ENCODE measurements around the gene CHST11. TPM values are rescaled to one million over a fixed set of nuclear protein-coding genes. Genes with fewer than 3 reads are reported as not detected.
A peak's percentile ranks its signal among the peaks of the same experiment; 100 is the strongest.

Gene CHST11
- total and polyA plus RNA-seq, 10 of the 15 experiments (the other 5 are each of a cell fraction or from before 2014, with no cell fraction given): 1.9 to 38.1 (median 17.2) TPM

DNA sequence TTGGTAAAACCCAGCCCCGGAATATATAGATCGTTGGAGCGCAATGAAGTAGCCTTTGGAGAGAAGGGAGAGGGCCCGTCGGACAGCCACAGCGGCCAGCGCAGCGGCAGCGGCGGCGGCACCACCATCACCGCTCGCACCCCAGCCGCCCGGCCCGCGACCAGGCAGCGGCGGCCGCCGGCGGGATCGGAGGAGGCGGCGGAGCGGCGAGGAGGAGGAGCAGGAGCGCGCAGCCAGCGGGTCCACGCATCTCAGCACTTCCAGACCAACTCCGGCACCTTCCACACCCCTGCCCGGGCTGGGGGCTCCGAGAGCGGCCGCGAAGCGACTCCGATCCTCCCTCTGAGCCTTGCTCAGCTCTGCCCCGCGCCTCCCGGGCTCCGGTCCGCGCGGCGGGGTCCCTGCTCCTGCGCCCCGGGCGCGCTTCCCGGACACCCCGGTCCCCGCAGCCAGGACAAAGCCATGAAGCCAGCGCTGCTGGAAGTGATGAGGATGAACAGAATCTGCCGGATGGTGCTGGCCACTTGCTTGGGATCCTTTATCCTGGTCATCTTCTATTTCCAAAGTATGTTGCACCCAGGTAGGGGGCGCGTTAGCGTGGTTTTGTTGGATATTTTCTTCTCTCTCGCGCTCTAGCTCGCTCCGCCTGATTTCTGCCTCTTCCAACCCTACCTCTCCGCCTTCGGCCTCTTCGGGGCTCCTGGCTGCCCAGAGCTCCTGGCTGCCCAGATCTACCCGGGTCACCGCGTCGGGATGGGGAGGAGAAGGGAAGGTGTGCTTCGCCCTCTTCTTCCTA is 400 bp downstream of the CHST11 start (continued):
- TF ChIP-seq GATAD2B (conservative IDR thresholded peaks at IDR 0.05; ENCODE audit: low read depth) (peak; percentile 93), CREB1 (IDR thresholded peaks at IDR 0.05; ENCODE audit: low read depth) (no peak), CBX5 (IDR thresholded peaks at IDR 0.05; ENCODE audit: low read depth) (0 out of 2 replicates have a peak, but pooled peaks have one; percentile 2), MYC (IDR thresholded peaks at IDR 0.05; ENCODE audit: insufficient read depth, insufficient read length, insufficient replicate concordance, low read length, severe bottlenecking) (no peak), MTA3 (IDR thresholded peaks at IDR 0.05; ENCODE audit: borderline replicate concordance, low read length) (0 out of 2 replicates have a peak, but pooled peaks have one; percentile 41), FOS (IDR thresholded peaks at IDR 0.05; ENCODE audit: borderline replicate concordance, extremely low read depth, insufficient read length) (no peak), SP1 (IDR thresholded peaks at IDR 0.05; ENCODE audit: low read depth, low read length) (no peak), YBX1 (IDR thresholded peaks at IDR 0.05) (no peak), BACH1 (IDR thresholded peaks at IDR 0.05; ENCODE audit: borderline replicate concordance) (no peak), CEBPB (IDR thresholded peaks at IDR 0.05; ENCODE audit: borderline replicate concordance in 1 of 2, low read depth in 2 of 2, low read length in 2 of 2) (no peak), NR2C2 (IDR thresholded peaks at IDR 0.05; ENCODE audit: borderline replicate concordance, control insufficient read depth, insufficient read length, low read depth) (no peak), PAX5 (IDR thresholded peaks at IDR 0.05; ENCODE audit: borderline replicate concordance, low read depth, low read length) (no peak), MEF2A (IDR thresholded peaks at IDR 0.05; ENCODE audit: insufficient read depth, low read depth, low read length) (no peak), ZNF207 (IDR thresholded peaks at IDR 0.05; ENCODE audit: borderline replicate concordance) (peak; percentile 22; the same call in 1 of the 2 replicates), CREM (IDR thresholded peaks at IDR 0.05; ENCODE audit: low read depth) (no peak)
- TF ChIP-seq, protein P1, sequence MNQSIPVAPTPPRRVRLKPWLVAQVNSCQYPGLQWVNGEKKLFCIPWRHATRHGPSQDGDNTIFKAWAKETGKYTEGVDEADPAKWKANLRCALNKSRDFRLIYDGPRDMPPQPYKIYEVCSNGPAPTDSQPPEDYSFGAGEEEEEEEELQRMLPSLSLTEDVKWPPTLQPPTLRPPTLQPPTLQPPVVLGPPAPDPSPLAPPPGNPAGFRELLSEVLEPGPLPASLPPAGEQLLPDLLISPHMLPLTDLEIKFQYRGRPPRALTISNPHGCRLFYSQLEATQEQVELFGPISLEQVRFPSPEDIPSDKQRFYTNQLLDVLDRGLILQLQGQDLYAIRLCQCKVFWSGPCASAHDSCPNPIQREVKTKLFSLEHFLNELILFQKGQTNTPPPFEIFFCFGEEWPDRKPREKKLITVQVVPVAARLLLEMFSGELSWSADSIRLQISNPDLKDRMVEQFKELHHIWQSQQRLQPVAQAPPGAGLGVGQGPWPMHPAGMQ (IDR thresholded peaks at IDR 0.05; ENCODE audit: borderline replicate concordance): no peak
- TF ChIP-seq, protein P2, sequence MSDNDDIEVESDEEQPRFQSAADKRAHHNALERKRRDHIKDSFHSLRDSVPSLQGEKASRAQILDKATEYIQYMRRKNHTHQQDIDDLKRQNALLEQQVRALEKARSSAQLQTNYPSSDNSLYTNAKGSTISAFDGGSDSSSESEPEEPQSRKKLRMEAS (IDR thresholded peaks at IDR 0.05; ENCODE audit: low read depth, low read length): no peak
- TF ChIP-seq, protein P3, sequence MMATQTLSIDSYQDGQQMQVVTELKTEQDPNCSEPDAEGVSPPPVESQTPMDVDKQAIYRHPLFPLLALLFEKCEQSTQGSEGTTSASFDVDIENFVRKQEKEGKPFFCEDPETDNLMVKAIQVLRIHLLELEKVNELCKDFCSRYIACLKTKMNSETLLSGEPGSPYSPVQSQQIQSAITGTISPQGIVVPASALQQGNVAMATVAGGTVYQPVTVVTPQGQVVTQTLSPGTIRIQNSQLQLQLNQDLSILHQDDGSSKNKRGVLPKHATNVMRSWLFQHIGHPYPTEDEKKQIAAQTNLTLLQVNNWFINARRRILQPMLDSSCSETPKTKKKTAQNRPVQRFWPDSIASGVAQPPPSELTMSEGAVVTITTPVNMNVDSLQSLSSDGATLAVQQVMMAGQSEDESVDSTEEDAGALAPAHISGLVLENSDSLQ (IDR thresholded peaks at IDR 0.05): no peak
